Erythroblast (primary cell): Measurements from ENCODE around the gene KCTD19.

Source experiments
- GATA1 ChIP-seq: IDR thresholded peaks from 2 replicates; pipeline ENCODE4 v1.6.1; 2011; ENCODE audit warnings: low read depth, mild to moderate bottlenecking, control low read depth, low read length, moderate library complexity
- POLR2A ChIP-seq: IDR thresholded peaks from 2 replicates; pipeline ENCODE4 v1.6.1; 2011; ENCODE audit warnings: mild to moderate bottlenecking, low read length

DNA sequence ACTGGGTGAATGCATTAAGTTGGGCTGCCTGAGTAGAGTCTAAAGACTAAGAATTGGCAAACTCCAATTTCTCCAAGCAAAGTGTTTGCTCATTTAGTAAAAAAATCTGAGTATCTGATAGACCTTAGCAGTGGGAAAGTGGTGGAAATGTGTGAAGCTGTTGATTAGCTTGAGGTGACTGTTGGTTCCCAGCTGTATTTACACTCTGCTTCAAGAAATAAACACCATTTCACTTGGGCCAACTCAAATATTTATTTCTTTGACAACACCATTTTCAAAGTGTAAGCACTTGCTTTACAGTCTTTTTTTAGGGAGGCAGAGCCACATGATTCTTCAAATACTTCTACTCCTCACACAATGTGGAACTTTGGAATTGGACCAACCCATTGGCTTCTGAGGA lies 8.7 kb downstream of the KCTD19 start:
- no peak for TF ChIP-seq POLR2A
- TF ChIP-seq GATA1, result no peak
